A673 (cell line): ENCODE measurements around the gene DPP10. TPM values are rescaled to one million over a fixed set of nuclear protein-coding genes. Genes with fewer than 3 reads are reported as not detected.

Experiments
- BruUV-seq: library from RNA; stranded (reverse); fragments of 400-500 nt; replicated peaks from 2 replicates; lab custom pipeline; 2021; lab: Mats Ljungman, UMichigan
- CTCF ChIA-PET: fragments of 300-600 bp; sonication (Branson Sonifier 250); formaldehyde crosslinking; loops from one replicate; lab custom pipeline; 2022; ENCODE audit warnings: antibody characterized with exemption; lab: Charles Lee
- POLR2A ChIA-PET: fragments of 300-600 bp; sonication (Branson Sonifier 250); formaldehyde crosslinking; loops from one replicate; lab custom pipeline; 2022; ENCODE audit warnings: antibody characterized with exemption; ENCODE audit not compliant: low non-redundant PET; lab: Charles Lee
- DNase-seq: peaks from one replicate; pipeline ENCODE4 v3.0.0-alpha.2; 2015; ENCODE audit warnings: low spot score
- H3K27ac ChIP-seq: fragments of 200-600 bp; sonication (generic); 2 replicates; pipeline ENCODE4 v1.5.1; 2016; ENCODE audit warnings: mixed run types, low read depth, mild to moderate bottlenecking, mixed read lengths, antibody characterized with exemption, low read length; ENCODE audit not compliant: poor library complexity, severe bottlenecking
- H3K27me3 ChIP-seq: fragments of 200-600 bp; sonication (generic); replicated peaks from 2 replicates; pipeline ENCODE4 v1.6.1; 2017; ENCODE audit warnings: mixed run types, low read depth, mild to moderate bottlenecking, mixed read lengths, antibody characterized with exemption, low read length; ENCODE audit not compliant: insufficient read depth, poor library complexity
- H3K36me3 ChIP-seq: fragments of 200-600 bp; sonication (generic); 2 replicates; pipeline ENCODE4 v1.6.1; 2016; ENCODE audit warnings: mixed run types, mild to moderate bottlenecking, mixed read lengths, antibody characterized with exemption, low read length; ENCODE audit not compliant: insufficient read depth, poor library complexity, severe bottlenecking
- H3K4me1 ChIP-seq: fragments of 200-600 bp; sonication (generic); 2 replicates; pipeline ENCODE4 v1.6.1; 2017; ENCODE audit warnings: mixed run types, mild to moderate bottlenecking, mixed read lengths, antibody characterized with exemption, low read length; ENCODE audit not compliant: insufficient read depth, poor library complexity, severe bottlenecking
- H3K4me3 ChIP-seq: fragments of 200-600 bp; sonication (generic); 2 replicates; pipeline ENCODE4 v1.5.1; 2016; ENCODE audit warnings: low read depth, mixed run types, mild to moderate bottlenecking, mixed read lengths, low read length; ENCODE audit not compliant: poor library complexity, severe bottlenecking
- H3K9me3 ChIP-seq: fragments of 200-600 bp; sonication (generic); 2 replicates; pipeline ENCODE4 v1.6.1; 2016; ENCODE audit warnings: mixed run types, low read depth, mild to moderate bottlenecking, mixed read lengths, antibody characterized with exemption, low read length; ENCODE audit not compliant: poor library complexity, severe bottlenecking
- CTCF ChIP-seq: fragments of 300-800, 200-600 bp; sonication (generic); conservative IDR thresholded peaks from 2 replicates; pipeline ENCODE4 v1.5.1; 2017; ENCODE audit warnings: low read depth, mild to moderate bottlenecking, antibody characterized with exemption, low read length, moderate library complexity, mixed read lengths
- EZH2 ChIP-seq: fragments of 200-600 bp; sonication (generic); IDR thresholded peaks from 2 replicates; pipeline ENCODE4 v1.6.1; 2017; ENCODE audit warnings: borderline replicate concordance, low read depth, mild to moderate bottlenecking, mixed read lengths, antibody characterized with exemption, low read length; ENCODE audit not compliant: poor library complexity, severe bottlenecking
- intact Hi-C: fragments of 100-400 bp; cut with micrococcal nuclease; formaldehyde crosslinking; loops from one replicate; pipeline ENCODE4 v1.10.0; 2022; ENCODE audit not compliant: unreplicated experiment
- total RNA-seq: library from RNA; stranded (reverse); gene quantifications from 2 replicates; pipeline ENCODE4 v1.2.3, GENCODE V29; 2021

Gene DPP10
- total RNA-seq, 1 experiment from 2014 or later = not detected

DNA sequence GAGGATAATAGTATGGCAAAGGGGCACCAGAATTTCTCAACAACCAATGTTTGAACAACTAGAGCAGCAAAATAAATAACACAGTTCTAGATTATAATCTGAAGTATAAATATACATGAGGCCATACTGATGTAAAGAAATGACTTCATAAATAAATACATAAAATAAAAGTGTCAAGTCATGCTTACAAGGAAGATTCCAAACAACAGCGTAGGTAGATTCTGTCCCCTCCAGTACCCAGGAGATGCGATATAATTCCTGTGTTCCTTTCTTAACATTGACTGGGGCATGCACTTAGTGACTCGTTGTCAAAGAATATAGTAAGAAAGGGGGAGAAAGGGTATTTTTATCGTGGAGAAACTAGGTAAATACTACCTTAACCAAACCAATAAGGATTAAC lies 355.1 kb downstream of the DPP10 start:
- intact Hi-C loops = no loop called here
- H3K4me3 ChIP-seq = no peak overlapping the region
- no peak for DNase-seq
- TF ChIP-seq EZH2 (no peak), CTCF (no peak)
- no peaks in the 10 kb centered on the region for H3K9me3 ChIP-seq
- H3K4me1 ChIP-seq = no peaks in the 10 kb centered on the region
- no peaks in the 10 kb centered on the region for H3K27me3 ChIP-seq
- CTCF ChIA-PET = no interaction called here
- BruUV-seq = no TSS peak
- no peak overlapping the region for H3K27ac ChIP-seq
- no peaks in the 10 kb centered on the region for H3K36me3 ChIP-seq
- POLR2A ChIA-PET = no interaction called here

- ChIA-PET POLR2A (no interaction called here), CTCF (no interaction called here)
- no peak for DNase-seq
- intact Hi-C loops = no loop called here
- no peaks in the 10 kb centered on the region for H3K9me3 ChIP-seq
- H3K36me3 ChIP-seq = no peaks in the 10 kb centered on the region
- H3K4me1 ChIP-seq = no peaks in the 10 kb centered on the region
- H3K27me3 ChIP-seq = no peaks in the 10 kb centered on the region
- H3K27ac ChIP-seq = no peak overlapping the region
- BruUV-seq = no TSS peak
- H3K4me3 ChIP-seq = no peak overlapping the region
- TF ChIP-seq EZH2 (no peak), CTCF (no peak)
Measured at GRCh38 chr2:114797942-114798341, 355.5 kb downstream of the DPP10 start.

DNA sequence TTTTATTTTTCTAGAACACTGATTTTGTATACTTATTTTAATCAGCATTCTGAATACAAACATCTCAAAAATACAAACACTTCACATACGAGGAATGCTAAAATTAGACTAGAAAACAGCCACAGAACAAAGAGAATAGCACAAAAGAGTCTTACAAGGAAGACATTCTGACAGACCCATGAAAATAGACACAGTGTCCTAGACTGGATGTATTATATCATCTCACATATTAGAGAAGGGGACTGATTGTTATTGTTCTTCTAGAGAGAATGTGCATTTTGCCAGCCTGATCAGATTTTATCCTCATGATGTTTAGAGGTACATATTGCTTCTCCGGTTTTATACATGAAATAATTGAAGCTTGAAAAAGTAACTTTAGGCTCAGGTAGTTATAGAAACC lies 357.9 kb downstream of the DPP10 start:
- no TSS peak for BruUV-seq
- no peak for TF ChIP-seq CTCF
- no peak for TF ChIP-seq EZH2
- intact Hi-C loops = no loop called here
- Histone ChIP-seq H3K27ac (no peak overlapping the region), H3K4me1 (no peaks in the 10 kb centered on the region), H3K4me3 (no peak overlapping the region), H3K36me3 (no peaks in the 10 kb centered on the region), H3K9me3 (peaks cover 1% of the 10 kb centered on the region), H3K27me3 (no peaks in the 10 kb centered on the region)
- CTCF ChIA-PET = no interaction called here
- no peak for DNase-seq
- POLR2A ChIA-PET = no interaction called here
